NCI-H82 (cell line): ENCODE measurements around the gene FAM89B.
"Not testable (repeated sequence)": the region's sequence is repeated elsewhere in the genome, so short reads cannot be mapped to it uniquely, and the experiment has no call there.

Experiments used
- DNase-seq: peaks from one replicate; lab custom pipeline; 2025; lab: John Stamatoyannopoulos, UW

Gene FAM89B

DNA sequence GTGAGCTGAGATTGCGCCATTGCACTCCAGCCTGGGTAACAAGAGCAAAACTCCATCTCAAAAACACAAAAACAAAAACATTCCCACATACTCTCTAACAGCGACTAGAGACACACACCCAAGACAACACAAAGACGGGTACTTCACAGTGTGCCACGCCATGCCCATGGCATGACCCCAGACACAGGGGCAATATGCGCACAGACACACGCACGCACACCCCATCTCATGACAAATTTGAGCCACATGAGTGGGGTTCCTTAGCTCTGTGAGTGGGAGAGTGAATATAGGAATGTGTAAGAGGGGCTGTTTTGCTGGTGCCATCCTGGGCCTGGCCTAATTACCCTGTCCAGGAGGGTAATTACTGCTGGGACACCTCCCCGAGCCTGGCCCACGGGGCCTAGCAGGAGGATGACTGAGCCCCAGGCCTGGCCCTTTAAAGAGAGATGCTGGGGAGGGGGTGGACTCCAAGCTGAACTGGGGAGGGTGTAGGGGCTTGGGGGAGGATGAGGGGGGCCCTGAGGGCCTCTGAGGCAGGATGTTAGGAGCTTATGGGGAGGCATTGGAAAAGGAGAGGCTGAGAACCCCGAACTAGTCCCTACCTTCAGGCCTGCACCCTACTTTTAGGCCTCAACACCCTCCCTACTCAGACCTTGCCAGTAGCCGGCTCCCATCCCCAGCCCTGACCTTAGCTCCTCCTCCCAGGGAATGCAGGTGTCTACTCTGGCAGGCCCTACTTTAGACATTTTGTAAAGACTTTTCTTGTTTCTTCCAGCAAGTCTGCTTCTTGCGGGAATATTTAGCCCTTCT lies 15.7 kb upstream of the FAM89B start:
- no peak for DNase-seq

DNA sequence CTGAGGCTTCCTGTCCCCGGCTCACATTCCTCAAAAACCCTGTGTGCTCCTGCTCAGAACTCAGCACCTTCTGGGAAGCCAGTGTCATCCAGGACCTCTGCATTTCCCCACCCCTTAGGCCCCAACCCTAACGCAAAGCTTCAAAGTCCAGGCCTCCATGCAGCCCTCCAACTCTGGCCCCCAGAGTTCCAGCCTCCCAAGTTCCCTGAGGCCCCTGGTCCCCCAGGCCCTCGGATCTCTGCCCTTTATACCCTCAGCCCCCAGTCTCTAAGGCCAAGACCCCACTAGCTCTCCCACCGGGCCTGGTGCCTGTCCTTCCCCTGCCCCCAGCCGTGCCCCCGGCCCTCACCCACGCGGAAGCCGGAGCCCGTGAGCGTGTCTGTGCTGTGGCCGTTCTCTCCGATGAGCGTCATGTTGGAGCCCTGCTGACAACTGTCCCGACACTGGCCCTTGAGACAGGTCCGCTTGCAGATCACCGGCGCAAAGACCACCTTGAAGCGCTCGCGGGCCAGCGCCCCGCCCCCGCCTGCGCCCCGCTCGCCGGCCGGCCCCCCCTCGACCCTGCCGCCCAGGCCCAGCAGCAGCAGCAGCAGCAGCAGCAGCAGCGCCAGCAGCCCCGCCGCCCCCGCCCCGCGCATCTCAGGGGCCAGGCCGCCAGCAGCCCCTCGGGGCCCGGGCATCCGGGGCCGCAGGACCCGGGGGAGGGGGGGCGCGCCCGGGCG lies 14.9 kb upstream of the FAM89B start:
- DNase-seq: no peak

DNA sequence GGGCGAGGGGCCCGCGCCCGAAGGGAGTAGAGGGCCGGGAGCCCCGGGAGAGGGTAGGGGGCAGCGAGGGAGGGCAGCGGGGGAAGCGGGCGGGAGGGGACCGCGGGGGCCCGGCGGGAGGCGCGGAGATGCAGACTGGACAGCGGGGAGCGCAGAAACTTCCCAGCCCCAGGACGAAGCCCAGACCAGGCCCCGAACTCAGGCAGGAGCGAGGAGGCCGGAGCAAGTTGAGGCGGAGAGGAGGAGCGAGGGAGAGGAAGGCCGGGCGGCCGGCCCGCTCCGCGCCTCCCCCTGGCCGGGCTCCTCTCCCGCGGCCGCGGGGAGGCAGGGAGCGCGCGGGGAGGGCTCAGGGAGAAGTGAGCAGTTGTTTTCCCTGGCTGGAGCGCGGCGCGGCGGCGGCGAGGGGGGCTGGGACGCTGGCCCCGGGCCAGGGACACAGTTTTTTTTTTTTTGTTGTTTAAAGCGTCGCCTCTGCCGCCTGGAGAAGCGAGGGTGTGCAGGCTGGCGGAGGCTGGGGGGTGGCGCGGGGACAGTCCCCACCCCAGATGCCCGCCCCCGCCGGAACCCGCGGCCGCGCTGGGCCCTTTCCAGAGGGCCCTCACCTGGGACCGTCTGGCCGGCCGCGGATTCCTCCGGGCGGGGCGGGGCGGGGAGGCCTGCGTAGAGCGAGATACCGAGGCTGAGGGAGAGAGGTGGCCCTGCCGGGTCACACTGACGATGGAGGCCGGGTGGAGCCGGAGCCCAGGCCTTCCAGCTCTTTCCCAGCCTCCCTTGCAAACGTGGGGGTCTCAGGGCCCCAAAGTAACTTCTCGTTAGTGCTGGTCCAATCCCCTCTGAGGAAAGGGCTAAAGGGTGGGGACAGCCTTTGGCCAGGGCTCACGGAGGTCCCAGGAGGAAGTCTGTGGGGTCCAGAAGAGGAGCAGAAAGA lies 14.1 kb upstream of the FAM89B start, which contains the start of gene LTBP3:
Gene LTBP3 (minus strand): TSS at position 358 of the 928 bp plus-strand sequence. CDS start 400 bp downstream, outside the sequence.
- peak; percentile 67 for DNase-seq

DNA sequence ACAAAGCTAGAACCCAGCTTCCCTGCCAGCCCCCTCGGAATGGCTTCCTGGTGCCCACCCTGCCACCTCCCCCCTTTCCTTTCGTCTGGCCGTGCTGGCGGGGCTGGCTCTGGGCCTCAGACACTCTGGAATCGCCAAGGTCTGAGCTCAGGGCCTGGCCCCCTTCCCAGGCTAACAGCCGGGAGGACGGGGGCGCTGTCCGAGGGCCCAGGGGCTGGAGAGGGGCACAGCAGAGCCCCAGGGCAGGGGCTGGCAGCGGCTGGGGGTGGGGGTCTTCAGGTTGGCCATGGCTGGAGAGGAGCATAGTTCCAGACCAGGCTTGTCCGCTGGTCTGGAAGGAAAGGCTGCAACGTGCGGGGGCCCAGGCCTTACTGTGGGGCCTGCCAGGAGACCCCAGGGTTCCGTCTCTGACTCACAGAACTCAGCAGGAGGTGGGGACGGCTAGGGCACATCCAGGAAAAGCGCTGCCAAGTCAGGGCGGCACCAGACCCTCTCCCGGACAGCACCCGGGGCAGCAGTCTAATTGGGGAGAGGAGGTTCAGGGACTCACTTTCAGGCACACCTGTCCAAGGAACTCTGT lies 13.3 kb upstream of the FAM89B start:
- DNase-seq: no peak

DNA sequence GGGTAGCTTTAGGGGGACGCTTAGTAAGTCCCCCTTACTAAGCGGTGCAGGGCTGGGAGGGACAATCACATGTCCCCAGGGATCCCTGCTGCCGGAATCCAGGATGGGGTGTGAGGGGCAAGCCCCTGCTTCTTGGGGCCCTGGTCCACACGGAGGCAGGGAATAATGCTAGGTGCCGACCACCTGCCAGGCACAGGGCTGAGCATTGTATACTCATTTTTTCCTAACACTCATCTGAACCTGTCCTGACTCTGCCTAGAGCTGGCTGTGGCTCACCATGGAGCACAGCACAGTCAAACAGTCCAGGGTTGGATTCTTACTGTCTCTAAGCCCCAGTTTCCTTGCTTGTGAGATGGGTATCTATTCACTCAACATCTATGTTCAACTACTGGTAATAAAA lies 12.8 kb upstream of the FAM89B start:
- no peak for DNase-seq

DNA sequence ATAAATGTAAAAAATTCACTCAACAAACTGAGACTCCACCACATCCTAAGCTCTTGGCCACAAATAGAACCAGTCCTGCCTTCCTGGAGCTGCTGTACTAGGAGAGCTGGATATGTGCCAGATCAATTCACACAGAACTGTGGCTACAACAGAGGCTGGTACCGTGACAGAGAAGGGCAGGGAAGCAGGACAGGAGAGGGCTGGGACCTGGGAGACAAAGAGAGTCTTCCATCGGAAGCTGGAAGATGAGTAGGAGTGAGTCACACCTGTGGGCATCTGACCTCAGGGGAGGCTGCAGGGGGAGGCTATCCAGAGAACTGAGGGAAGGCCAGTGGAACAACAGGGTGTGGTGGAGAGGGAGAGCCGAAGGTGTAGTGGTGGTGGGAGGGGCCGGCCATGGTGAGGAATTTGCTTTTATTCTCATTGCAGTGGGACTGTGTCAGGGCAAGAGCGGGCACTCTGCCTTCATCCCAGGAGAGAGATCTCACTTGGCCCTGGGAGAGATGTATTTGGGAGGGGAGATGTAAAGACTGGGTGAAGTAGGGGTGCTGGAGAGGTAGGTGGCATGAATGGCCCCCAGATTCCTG lies 12.3 kb upstream of the FAM89B start:
- peak; percentile 13 for DNase-seq

DNA sequence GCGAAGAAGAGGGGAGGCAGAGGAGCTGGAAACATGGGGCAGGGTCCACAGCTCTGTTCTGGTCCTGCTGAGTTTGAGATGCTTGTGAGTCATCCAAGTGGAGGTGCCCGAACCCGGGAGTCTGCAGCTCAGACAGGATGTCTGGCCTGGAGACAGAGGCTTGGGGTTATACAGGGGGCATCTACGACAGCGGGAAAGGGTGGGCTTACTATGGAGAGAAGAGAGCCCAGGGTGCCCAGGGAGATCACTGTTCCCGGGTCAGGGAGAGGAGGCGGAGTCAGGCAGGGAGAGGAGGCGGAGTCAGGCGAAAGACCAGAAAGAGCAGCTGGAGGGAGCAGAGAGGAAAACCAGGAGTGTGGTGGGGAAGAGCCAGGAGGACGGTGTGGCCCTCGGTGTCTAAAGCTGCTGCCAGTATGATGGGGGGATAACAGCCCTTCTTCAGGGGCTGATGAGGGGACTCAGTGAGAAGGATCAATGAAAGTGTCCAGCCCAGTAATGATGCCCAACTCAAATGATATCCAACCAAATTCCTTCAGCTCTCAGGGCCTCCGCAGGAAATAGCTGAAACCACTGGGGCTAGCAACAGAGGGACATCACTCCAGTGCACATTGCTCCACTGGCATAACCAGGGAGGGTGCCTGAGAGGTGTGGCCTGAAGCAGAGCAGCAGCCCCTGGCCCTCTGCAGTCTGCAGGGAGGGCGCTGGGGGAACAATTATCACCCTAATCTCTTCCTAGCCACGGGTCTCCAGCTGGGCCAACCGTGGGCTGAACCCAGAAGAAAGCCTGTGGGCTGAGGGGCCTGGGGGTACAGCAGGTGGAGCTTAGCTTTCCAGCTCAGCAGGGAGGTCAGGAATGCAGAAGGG lies 11.6 kb upstream of the FAM89B start:
- peak; percentile 81 for DNase-seq

DNA sequence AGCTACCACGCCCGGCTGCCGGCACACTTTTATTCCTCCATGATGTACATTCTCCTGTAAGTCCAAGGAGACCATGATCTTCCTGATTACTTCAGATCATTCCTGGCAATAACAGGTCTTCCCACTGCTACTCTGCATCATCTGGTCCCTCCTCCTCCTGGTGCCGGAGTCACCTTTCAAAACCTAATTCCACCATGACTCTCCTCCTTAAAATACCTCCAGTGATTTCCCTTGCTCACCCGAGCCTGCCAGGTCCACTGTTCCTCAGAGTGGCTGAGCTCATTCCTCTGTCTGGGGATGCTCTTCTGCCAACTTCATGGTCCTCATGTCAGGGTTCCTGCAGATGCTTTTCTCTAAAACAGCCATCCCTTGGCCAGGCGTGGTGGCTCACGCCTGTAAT lies 10.3 kb upstream of the FAM89B start:
- no peak for DNase-seq

DNA sequence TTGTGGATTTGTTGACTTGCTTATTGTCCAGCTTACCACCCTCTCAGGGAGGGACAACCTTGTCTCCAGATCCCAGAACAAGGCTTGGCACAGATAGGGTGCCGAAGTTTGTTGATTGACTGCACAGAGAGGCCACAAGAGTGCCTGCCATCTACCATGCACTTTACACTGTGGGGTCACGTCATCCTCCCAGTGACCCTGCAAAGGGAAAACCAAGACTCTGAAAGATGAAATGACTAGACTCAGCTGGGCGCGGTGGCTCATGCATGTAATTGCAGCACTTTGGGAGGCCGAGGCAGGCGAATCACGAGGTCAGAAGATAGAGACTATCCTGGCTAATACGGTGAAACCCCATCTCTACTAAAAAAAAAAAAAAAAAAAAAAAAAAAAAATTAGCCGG lies 9.6 kb upstream of the FAM89B start:
- no peak for DNase-seq

DNA sequence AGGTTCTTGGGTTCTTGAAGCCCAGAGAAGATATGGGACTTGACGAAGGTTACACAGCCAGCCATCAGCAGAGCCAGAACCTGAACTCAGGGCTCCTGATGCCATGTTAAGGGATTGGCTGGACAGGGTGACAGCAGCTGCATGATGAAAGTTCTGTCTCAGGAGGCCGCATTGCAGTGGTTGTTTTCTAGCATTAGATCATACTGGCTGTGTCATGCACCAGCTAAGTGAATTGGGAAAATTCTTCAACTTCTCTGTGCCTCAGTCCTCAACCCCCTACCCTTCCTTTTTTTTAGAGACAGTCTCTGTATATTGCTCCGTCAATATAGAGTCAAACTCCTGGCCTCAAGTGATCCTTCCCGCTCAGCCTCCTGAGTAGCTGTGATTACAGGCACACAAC lies 8.7 kb upstream of the FAM89B start:
- no peak for DNase-seq

DNA sequence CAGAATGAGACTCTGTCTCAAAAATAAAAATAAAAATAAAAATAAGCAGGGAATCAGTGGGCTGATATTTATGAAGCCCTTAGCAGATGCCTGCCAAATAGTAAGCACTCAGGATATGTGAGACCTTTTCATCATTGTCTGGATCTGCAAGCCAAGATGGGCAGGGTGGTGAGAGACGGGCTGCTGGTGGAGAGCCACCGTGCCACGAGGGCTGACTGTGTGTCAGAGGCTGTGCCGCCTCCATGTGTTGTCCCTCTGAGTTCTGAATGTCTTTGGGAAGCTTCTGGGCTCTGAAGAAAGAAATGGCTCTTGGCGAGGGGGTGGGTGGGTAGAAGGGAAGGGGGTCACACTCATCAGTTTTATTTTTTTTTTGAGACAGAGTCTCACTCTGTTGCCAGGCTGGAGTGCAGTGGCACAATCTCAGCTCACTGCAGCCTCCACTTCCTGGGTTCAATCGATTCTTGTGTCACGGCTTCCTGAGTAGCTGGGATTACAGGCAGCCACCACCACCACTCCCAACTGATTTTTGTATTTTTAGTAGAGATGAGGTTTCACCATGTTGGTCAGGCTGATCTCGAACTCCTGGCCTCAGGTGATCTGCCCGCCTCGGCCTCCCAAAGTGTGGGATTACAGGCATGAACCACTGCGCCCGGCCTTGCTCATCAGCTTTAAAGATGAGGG lies 7.3 kb upstream of the FAM89B start:
- DNase-seq: not testable (repeated sequence)

DNA sequence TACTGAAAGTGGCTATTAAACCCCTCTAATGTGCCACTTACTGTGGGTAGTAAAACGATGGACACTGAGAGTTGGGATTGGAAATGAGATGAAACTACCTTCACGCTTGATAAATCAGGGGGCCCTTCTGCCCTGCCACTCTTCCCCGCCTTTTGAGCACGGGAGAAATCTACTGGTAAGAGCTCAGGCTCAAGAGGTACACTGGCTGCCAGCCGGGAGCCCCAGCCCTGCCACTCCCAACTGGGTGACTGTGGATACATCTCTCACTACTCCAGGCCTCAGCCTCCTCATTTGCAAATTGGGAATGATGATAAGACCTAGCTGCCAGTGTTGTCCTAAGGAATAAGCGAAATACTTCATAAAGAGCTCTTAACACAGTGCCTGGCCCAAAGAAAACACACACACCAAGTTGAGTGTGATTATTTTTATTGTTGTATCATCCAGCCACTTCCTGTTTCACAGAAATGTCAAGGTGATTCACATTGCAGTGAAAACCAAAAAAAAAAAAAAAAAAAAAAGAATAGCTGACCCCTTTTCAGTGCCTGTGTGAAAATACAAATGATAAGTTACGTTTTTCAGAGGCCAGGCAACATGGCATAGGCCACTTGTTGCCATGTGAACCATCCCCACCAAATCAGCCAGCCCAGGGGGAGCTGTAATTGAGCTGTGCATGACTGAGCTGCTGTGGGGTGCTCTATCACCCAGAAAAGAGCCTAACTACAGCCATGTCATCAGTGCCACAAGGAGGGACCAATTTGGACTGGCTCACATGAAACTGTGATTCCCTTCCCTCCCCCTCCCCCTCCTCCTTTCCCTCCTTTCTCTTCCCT lies 6.5 kb upstream of the FAM89B start:
- DNase-seq: no peak

DNA sequence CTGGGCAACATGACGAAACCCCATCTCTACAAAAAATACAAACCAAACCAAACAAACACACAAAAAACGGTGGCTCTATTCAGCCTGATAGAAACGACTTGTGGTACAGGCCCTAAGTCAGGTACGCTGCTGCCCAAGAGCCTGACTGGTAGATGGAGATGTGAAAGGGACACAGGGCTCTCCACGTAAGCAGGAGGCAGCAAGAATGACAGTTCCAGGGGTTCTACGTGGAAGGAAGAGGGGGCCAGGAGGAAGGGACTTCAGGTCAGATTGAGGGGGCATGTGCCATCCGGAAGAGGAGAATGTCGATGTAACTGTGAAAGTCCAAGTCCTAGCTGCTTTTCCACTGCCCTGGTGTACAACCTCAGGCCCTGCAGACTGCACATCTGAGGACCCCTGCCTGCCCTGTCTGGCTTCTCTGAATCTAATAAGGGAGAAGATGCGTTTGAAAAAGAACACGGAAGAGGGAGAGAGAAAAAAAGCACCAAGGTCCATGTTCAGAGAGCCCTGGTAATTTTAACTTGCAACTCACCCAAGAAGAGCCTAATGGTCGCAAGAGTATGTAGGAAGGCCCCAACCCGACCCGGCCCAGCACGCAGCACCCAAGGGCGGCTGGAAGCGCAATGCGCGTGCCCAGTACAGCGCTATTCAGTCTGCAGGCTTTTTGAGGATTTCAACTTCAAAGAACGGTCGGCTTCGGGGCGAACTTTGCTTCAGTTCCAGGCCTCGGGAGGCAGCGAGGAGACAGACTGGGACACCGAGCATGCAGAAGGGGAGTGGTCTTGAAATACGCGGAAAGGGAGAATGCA lies 3.0 kb upstream of the FAM89B start:
- DNase-seq: no peak

DNA sequence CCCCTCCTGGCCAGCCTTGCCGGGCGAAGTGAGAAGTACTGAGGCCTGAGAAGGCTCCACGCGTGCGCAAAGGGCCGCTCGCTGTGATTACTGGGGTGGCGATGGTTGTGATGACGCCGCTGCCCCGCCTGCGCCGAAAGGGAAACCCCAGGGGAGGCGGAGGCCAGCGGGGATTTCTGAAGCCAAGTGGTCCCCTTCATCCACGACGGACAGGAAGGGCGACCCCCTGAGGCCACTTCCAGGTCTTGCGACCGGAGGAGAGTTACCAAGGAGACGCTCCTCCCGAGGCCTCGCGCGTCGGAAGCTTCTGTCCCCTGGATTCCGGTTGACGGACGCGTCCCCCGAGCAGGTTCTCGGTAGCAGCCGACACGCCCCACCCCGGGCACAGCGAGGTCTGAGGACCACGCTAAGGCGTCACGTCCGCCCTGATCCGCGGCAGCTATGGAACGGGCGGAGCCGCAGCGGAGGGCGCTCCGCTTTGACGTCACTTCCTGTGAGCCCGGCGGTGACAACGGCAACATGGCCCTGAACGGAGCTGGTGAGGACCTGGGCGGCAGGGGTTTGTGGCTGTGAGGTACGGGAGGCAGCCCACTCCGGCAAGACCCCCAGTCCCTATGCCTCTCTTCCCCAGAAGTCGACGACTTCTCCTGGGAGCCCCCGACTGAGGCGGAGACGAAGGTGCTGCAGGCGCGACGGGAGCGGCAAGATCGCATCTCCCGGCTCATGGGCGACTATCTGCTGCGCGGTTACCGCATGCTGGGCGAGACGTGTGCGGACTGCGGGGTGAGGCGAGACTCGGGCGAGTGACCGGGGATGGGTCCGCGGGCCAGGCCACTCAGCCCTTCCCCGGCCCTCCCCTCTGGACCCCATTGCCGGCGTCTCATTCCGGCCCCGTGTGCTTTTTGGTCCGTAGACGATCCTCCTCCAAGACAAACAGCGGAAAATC lies 2.1 kb upstream of the FAM89B start, which contains the start of gene ZNRD2:
Gene ZNRD2 (plus strand): TSS at position 505 of the 946 bp plus-strand sequence. CDS start 15 bp downstream, at position 520.
- peak; percentile 98 for DNase-seq

DNA sequence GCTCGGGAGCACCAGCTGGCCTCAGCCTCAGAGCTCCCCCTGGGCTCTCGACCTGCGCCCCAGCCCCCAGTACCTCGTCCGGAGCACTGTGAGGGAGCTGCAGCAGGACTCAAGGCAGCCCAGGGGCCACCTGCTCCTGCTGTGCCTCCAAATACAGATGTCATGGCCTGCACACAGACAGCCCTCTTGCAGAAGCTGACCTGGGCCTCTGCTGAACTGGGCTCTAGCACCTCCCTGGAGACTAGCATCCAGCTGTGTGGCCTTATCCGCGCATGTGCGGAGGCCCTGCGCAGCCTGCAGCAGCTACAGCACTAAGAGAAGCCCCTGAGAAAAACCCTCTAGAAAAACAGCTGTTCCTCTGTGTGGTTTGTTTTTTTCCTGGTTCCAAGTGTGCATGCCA lies 918 bp upstream of the FAM89B start:
- peak; percentile 20 for DNase-seq

DNA sequence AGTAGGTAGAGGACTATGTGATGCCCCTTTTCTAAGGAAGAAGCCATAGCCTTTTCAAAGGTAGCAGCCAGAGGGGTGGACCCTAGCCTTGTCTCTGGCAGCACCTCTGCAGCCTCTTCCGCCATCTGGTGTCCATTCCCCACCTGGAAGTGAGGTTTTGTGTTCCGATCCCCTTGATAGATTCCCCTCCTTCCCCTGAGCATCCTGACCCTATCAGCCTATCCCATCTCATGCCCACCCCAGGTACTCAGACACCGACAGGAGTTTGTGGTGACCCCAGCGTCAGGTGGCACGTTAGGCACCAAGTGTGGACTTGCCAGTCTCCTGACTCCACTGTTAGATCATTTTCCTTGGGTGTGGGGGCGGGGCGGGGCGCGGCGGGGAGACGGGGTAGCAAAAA lies 398 bp upstream of the FAM89B start:
- peak; percentile 73 for DNase-seq
